ENCODE data around the gene TRPC6.

GRCh38 chr11:101567071-101567470 lies 16.7 kb downstream of the TRPC6 start:
- TF ChIP-seq CTCF (IDR thresholded peaks at IDR 0.05) (no peak), POLR2A (IDR thresholded peaks at IDR 0.05) (no peak)

Data from prostate gland (tissue), 2 donors.